A673 (cell line): Measurements from ENCODE around the gene SBF2.

ENCODE experiments used
- EZH2 ChIP-seq: fragments of 200-600 bp; sonication (generic); IDR thresholded peaks from 2 replicates; pipeline ENCODE4 v1.6.1; 2017; ENCODE audit warnings: borderline replicate concordance, low read depth, mild to moderate bottlenecking, mixed read lengths, antibody characterized with exemption, low read length; ENCODE audit not compliant: poor library complexity, severe bottlenecking
- TF ChIP-seq, protein P1 (sequence below): fragments of 300-800, 200-600 bp; sonication (generic); conservative IDR thresholded peaks from 2 replicates; pipeline ENCODE4 v1.5.1; 2017; ENCODE audit warnings: low read depth, mild to moderate bottlenecking, antibody characterized with exemption, low read length, moderate library complexity, mixed read lengths

- TF ChIP-seq, protein P1, sequence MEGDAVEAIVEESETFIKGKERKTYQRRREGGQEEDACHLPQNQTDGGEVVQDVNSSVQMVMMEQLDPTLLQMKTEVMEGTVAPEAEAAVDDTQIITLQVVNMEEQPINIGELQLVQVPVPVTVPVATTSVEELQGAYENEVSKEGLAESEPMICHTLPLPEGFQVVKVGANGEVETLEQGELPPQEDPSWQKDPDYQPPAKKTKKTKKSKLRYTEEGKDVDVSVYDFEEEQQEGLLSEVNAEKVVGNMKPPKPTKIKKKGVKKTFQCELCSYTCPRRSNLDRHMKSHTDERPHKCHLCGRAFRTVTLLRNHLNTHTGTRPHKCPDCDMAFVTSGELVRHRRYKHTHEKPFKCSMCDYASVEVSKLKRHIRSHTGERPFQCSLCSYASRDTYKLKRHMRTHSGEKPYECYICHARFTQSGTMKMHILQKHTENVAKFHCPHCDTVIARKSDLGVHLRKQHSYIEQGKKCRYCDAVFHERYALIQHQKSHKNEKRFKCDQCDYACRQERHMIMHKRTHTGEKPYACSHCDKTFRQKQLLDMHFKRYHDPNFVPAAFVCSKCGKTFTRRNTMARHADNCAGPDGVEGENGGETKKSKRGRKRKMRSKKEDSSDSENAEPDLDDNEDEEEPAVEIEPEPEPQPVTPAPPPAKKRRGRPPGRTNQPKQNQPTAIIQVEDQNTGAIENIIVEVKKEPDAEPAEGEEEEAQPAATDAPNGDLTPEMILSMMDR: no peak
- TF ChIP-seq EZH2: no peak
These were observed 143.2 kb downstream of the SBF2 start for GRCh38 chr11:10150800-10151199.
